A549 (cell line): ENCODE data around the gene ANK2. TPM values are rescaled to one million over a fixed set of nuclear protein-coding genes. Genes with fewer than 3 reads are reported as not detected.

Experiments
- ATAC-seq, 2 experiments: fragments of 200-7000 bp in 1 of 2; fragments of >200 bp in 1 of 2; cut with Nextera tagmentation in 1 of 2; cut with Tn5 transposase in 1 of 2; 3 replicates each; pipeline versions ENCODE4 v1.8.0 to v1.9.1; 2018 to 2020; ENCODE audit warnings: mild to moderate bottlenecking in 1 of 2, moderate library complexity in 1 of 2
- CTCF ChIA-PET: fragments of 300-600 bp; sonication (Branson Sonifier 250); formaldehyde crosslinking; extraction: SDS; loops from one replicate; lab custom pipeline; 2021; ENCODE audit warnings: antibody characterized with exemption, inconsistent platforms; lab: Yijun Ruan, JAX
- POLR2A ChIA-PET: fragments of 350-600 bp; formaldehyde crosslinking; extraction: SDS; loops from one replicate; lab custom pipeline; 2021; ENCODE audit warnings: antibody characterized with exemption, inconsistent platforms; lab: Yijun Ruan, JAX
- DNase-seq, 2 experiments: peaks; one replicate each; pipeline versions ENCODE4 v3.0.0 to v3.0.0-alpha.2; 2011 to 2016; ENCODE audit warnings: low read depth in 1 of 2, low spot score in 1 of 2
- FAIRE-seq: peaks from 2 replicates; lab custom pipeline; 2011; peaks lifted over from hg19 to GRCh38; lab: Jason Lieb, UNC
- H3K27ac ChIP-seq, 2 experiments: fragments of >200 bp; sonication (Bioruptor Twin); formaldehyde crosslinking; 3 replicates each; pipeline ENCODE4 v1.5.1; 2016 to 2017
- H3K4me1 ChIP-seq: fragments of >200 bp; sonication (Bioruptor Twin); formaldehyde crosslinking; 3 replicates; pipeline ENCODE4 v1.6.1; 2016
- H3K4me2 ChIP-seq: fragments of >200 bp; sonication (Bioruptor Twin); formaldehyde crosslinking; 3 replicates; pipeline ENCODE4 v1.6.1; 2016
- H3K4me3 ChIP-seq: fragments of >200 bp; sonication (Bioruptor Twin); formaldehyde crosslinking; 3 replicates; pipeline ENCODE4 v1.5.1; 2016
- H3K9me3 ChIP-seq: fragments of >200 bp; sonication (Bioruptor Twin); formaldehyde crosslinking; 3 replicates; pipeline ENCODE4 v1.6.1; 2016
- ATOH8 ChIP-seq: fragments of 250-450 bp; sonication (Bioruptor Pico); IDR thresholded peaks from 2 replicates; pipeline ENCODE4 v1.5.0; 2020; ENCODE audit warnings: low read depth, mild to moderate bottlenecking, moderate library complexity
- CBX2 ChIP-seq: fragments of 200-600 bp; sonication (generic); IDR thresholded peaks from 2 replicates; pipeline ENCODE4 v1.6.1; 2016; ENCODE audit warnings: low read depth, mild to moderate bottlenecking, borderline replicate concordance
- CBX8 ChIP-seq: fragments of 200-600 bp; sonication (generic); IDR thresholded peaks from 2 replicates; pipeline ENCODE4 v1.6.1; 2016
- CEBPB ChIP-seq, 2 experiments: fragments of >200 bp in 1 of 2; sonication (Bioruptor Twin) in 1 of 2; formaldehyde crosslinking in 1 of 2; IDR thresholded peaks; 2 replicates each; pipeline ENCODE4 v1.6.1; 2012 to 2016
- CHD2 ChIP-seq: fragments of 150-350 bp; IDR thresholded peaks from 2 replicates; pipeline ENCODE4 v1.6.1; 2014; ENCODE audit warnings: low read length; ENCODE audit not compliant: partially characterized antibody
- CTCF ChIP-seq: fragments of >200 bp; sonication (Bioruptor Twin); formaldehyde crosslinking; IDR thresholded peaks from 3 replicates; pipeline ENCODE4 v1.5.1; 2016
- ESRRA ChIP-seq: fragments of 150-350 bp; IDR thresholded peaks from 2 replicates; pipeline ENCODE4 v1.6.1; 2014; ENCODE audit warnings: mild to moderate bottlenecking, low read length, borderline replicate concordance
- FOSB ChIP-seq: fragments of 250-450 bp; sonication (Bioruptor Pico); IDR thresholded peaks from 2 replicates; pipeline ENCODE4 v1.5.0; 2020; ENCODE audit warnings: mild to moderate bottlenecking, moderate library complexity
- GATA3 ChIP-seq: IDR thresholded peaks from 2 replicates; pipeline ENCODE4 v1.6.1; 2012; ENCODE audit warnings: borderline replicate concordance
- HOXA7 ChIP-seq: fragments of 250-450 bp; sonication (Bioruptor Pico); IDR thresholded peaks from 2 replicates; pipeline ENCODE4 v1.5.0; 2020; ENCODE audit warnings: mild to moderate bottlenecking, moderate library complexity
- HOXB5 ChIP-seq: fragments of 250-450 bp; sonication (Bioruptor Pico); IDR thresholded peaks from 2 replicates; pipeline ENCODE4 v1.5.0; 2020; ENCODE audit warnings: mild to moderate bottlenecking, moderate library complexity
- JUNB ChIP-seq: fragments of >200 bp; sonication (Bioruptor Twin); formaldehyde crosslinking; IDR thresholded peaks from 2 replicates; pipeline ENCODE4 v1.6.1; 2016
- KDM5A ChIP-seq: fragments of 200-600 bp; sonication (generic); IDR thresholded peaks from 2 replicates; pipeline ENCODE4 v1.6.1; 2016; ENCODE audit warnings: antibody characterized with exemption, mild to moderate bottlenecking
- MAFK ChIP-seq: fragments of 450-650 bp; IDR thresholded peaks from 2 replicates; pipeline ENCODE4 v1.6.1; 2014; ENCODE audit not compliant: partially characterized antibody
- MAZ ChIP-seq: fragments of 150-350 bp; IDR thresholded peaks from 2 replicates; pipeline ENCODE4 v1.6.1; 2014; ENCODE audit warnings: antibody characterized with exemption, low read depth, low read length, borderline replicate concordance
- MYC ChIP-seq: IDR thresholded peaks from 2 replicates; pipeline ENCODE4 v1.6.1; 2012; ENCODE audit warnings: mild to moderate bottlenecking, inconsistent platforms, low read length, improper control_type of control experiment, borderline replicate concordance
- NFE2L2 ChIP-seq: fragments of 150-350 bp; conservative IDR thresholded peaks from 2 replicates; pipeline ENCODE4 v1.6.1; 2014; ENCODE audit warnings: low read length
- NR3C1 ChIP-seq: fragments of >200 bp; sonication (Bioruptor Twin); formaldehyde crosslinking; IDR thresholded peaks from 3 replicates; pipeline ENCODE4 v1.6.1; 2017
- PBX3 ChIP-seq: IDR thresholded peaks from 2 replicates; pipeline ENCODE4 v1.6.1; 2012
- POLR2A ChIP-seq: IDR thresholded peaks from 2 replicates; pipeline ENCODE4 v1.6.1; 2012; ENCODE audit warnings: mild to moderate bottlenecking, low read length
- POLR2AphosphoS2 ChIP-seq: conservative IDR thresholded peaks from 2 replicates; pipeline ENCODE4 v1.6.1; 2012; ENCODE audit warnings: low read length, improper control_type of control experiment, inconsistent platforms
- RAD21 ChIP-seq, 2 experiments: fragments of >200 bp in 1 of 2; sonication (Bioruptor Twin) in 1 of 2; formaldehyde crosslinking in 1 of 2; IDR thresholded peaks in 1 of 2; conservative IDR thresholded peaks in 1 of 2; 2 replicates in 1 of 2; 3 replicates in 1 of 2; pipeline ENCODE4 v1.6.1; 2012 to 2018; ENCODE audit warnings: inconsistent platforms in 1 of 2
- RCOR1 ChIP-seq: fragments of 150-350 bp; IDR thresholded peaks from 2 replicates; pipeline ENCODE4 v1.6.1; 2014; ENCODE audit warnings: antibody characterized with exemption, low read length, low read depth
- RNF2 ChIP-seq: fragments of 200-600 bp; sonication (generic); IDR thresholded peaks from 2 replicates; pipeline ENCODE4 v1.6.1; 2016; ENCODE audit warnings: low read depth, mild to moderate bottlenecking, antibody characterized with exemption, moderate library complexity, borderline replicate concordance
- SMC3 ChIP-seq: fragments of >200 bp; sonication (Bioruptor Twin); formaldehyde crosslinking; IDR thresholded peaks from 3 replicates; pipeline ENCODE4 v1.6.1; 2018; ENCODE audit warnings: inconsistent platforms
- SREBF2 ChIP-seq: fragments of 450-650 bp; IDR thresholded peaks from 2 replicates; pipeline ENCODE4 v1.6.1; 2014; ENCODE audit warnings: mild to moderate bottlenecking, moderate library complexity
- ZC3H11A ChIP-seq: fragments of 450-650 bp; IDR thresholded peaks from 2 replicates; pipeline ENCODE4 v1.6.1; 2014; ENCODE audit warnings: antibody characterized with exemption, mild to moderate bottlenecking
- ZSCAN20 ChIP-seq: fragments of 250-450 bp; sonication (Bioruptor Pico); IDR thresholded peaks from 2 replicates; pipeline ENCODE4 v1.8.0; 2022; ENCODE audit warnings: mild to moderate bottlenecking, moderate library complexity
- WGBS: methylation state at CpG from one replicate; pipeline ENCODE4 v1.1.6; 2017; ENCODE audit errors: missing lambda C conversion rate; 5-methylcytosine and 5-hydroxymethylcytosine counted together
- polyA plus RNA-seq, 4 experiments: library from polyadenylated mRNA; depleted of rRNA in 3 of 4; stranded (reverse); fragments of >200 nt; fragmentation: RNase III in 1 of 4; extraction: RNeasy Plus Mini Kit Qiagen cat#74134 plus additional on column Dnase treatment in 1 of 4; gene quantifications; 2 replicates in 3 of 4; 3 replicates in 1 of 4; pipeline ENCODE4 v1.2.3, GENCODE V29; 2011 to 2017

The ANK2 gene
- polyA plus RNA-seq, 2 of the 4 experiments (the other 2 are of a cell fraction) = 1.4 to 3.1 TPM

GRCh38 chr4:113080624-113081023, 31.2 kb downstream of the ANK2 start:
- Histone ChIP-seq H3K4me2 (peak overlapping the region; percentile 52; the same call in 1 of the 3 replicates), H3K4me3 (no peak overlapping the region), H3K9me3 (no peaks in the 10 kb centered on the region), H3K4me1 (peaks cover 8% of the 10 kb centered on the region; the same call in 2 of the 3 replicates), H3K27ac (no peak overlapping the region)
- DNase-seq (no peak), FAIRE-seq (no peak), ATAC-seq (no peak)
- no peak for TF ChIP-seq ZC3H11A
- TF ChIP-seq POLR2AphosphoS2 = no peak
- TF ChIP-seq ATOH8 (CRISPR knock-in tag) = no peak
- no peak for TF ChIP-seq NR3C1
- TF ChIP-seq ZSCAN20 (CRISPR knock-in tag) = no peak
- no peak for TF ChIP-seq RCOR1
- no peak for TF ChIP-seq KDM5A
- no peak for TF ChIP-seq MAFK
- TF ChIP-seq CBX2 = no peak
- no peak for TF ChIP-seq HOXA7
- TF ChIP-seq CBX8 = no peak
- ChIA-PET POLR2A (no interaction called here), CTCF (no interaction called here)
- 60% methylated on average over 2 of the region's 2 CpGs for WGBS

GRCh38 chr4:113083346-113083745, 33.9 kb downstream of the ANK2 start:
- CTCF ChIA-PET = interaction anchor here (0.6 kb wide), 1 partner anchor 497 kb away, joined by 3 read pairs; no protein-coding TSS in a partner anchor
- FAIRE-seq (no peak), ATAC-seq (no peak), DNase-seq (no peak)
- 90% methylated on average over 1 of the region's 1 CpG for WGBS
- H3K27ac ChIP-seq = no peak overlapping the region
- H3K4me2 ChIP-seq = no peak overlapping the region
- POLR2A ChIA-PET = no interaction called here
- no peak overlapping the region for H3K4me3 ChIP-seq
- peaks cover 8% of the 10 kb centered on the region; the same call in 2 of the 3 replicates for H3K4me1 ChIP-seq
- H3K9me3 ChIP-seq = no peaks in the 10 kb centered on the region
- TF ChIP-seq ESRRA (no peak), MYC (no peak), ZSCAN20 (CRISPR knock-in tag) (no peak), CEBPB (IDR thresholded peaks at IDR 0.05) (no peak), NFE2L2 (no peak), PBX3 (no peak), KDM5A (no peak), JUNB (no peak), RNF2 (no peak), CTCF (no peak), POLR2A (no peak), CHD2 (no peak), MAZ (no peak)

- Histone ChIP-seq H3K4me2 (no peak overlapping the region), H3K9me3 (no peaks in the 10 kb centered on the region), H3K27ac (no peak overlapping the region), H3K4me3 (no peak overlapping the region), H3K4me1 (no peaks in the 10 kb centered on the region)
- POLR2A ChIA-PET = no interaction called here
- CTCF ChIA-PET = no interaction called here
- ATAC-seq (no peak), DNase-seq (no peak), FAIRE-seq (no peak)
- WGBS = 21% methylated on average over 2 of the region's 2 CpGs
- TF ChIP-seq PBX3 (no peak), HOXB5 (CRISPR knock-in tag) (no peak), GATA3 (no peak), SREBF2 (no peak), MAZ (no peak), SMC3 (no peak), RAD21 (conservative IDR thresholded peaks at IDR 0.05 in 1 of 2, IDR thresholded peaks at IDR 0.05 in 1 of 2) (no peak), CBX8 (no peak), CTCF (no peak), FOSB (no peak), CHD2 (no peak), MAFK (no peak)
These were observed 36.8 kb downstream of the ANK2 start for GRCh38 chr4:113086172-113086695.
